GM18508 (cell line): ENCODE results near the gene DAPK2.
"Not testable (repeated sequence)": the region's sequence is repeated elsewhere in the genome, so short reads cannot be mapped to it uniquely, and the experiment has no call there.

Experiments used
- ATAC-seq: cut with Tn5 transposase; IDR thresholded peaks from one replicate; pipeline ENCODE4 v1.9.1; 2021; ENCODE audit warnings: moderate number of reproducible peaks; ENCODE audit not compliant: insufficient read depth, unreplicated experiment

Gene DAPK2

DNA sequence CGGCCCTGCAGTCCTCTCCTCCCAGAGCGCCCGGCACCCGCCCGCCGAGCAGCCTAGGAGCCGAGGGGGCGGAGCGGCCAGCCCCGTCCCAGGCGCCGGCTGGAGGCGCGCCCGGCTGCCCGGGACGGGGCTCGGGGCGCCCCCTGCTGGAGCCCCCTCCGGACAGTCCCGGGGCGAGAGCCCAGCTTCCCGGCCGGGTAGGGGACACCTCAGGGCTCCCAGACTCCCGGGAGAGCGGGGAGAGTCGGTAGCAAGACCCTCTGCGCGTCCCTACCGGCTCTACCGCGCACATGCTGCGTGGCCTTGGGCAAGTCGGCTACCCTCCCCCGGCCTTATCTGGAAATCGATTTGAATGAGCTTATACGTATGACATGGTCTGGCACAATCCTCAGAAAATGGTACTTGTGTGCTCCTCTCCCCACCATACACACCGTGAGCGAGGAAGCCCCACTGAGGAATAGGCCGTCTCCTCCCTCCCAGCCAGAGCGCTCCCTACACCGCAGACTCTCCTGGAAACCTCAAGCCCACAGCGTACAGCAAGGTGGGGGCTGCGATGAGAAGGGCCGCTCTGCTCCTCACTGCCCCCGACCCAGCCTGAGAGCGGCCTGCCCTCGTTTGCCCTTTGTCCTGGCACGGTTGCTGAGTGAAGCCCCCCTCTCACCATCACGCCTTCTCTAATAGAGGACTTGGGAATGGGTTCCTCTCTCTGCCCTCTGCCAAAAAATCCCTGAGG is at the start of gene DAPK2:
TSS of gene DAPK2 (minus strand) at position 65 of the 733 bp plus-strand sequence. CDS start 6,224 bp downstream, outside the sequence.
- ATAC-seq: no peak

DNA sequence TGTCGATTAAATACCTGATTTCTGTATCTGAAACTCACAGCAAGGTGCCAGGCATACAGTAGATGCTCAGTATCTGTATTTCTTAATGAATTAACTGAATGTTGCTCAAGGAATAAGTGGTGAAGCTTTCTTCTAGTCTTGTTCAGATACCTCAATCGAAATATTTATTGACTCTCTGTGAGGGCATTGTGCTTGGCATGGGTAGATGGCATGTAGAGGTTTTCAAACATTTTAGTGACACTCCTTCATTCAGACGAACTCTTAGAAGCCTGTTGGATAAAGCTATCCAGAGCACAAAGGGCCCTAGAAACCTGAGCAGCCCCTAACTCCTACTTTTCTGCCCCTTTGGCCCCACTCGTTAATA is 49.1 kb upstream of the DAPK2 start:
- no peak for ATAC-seq

DNA sequence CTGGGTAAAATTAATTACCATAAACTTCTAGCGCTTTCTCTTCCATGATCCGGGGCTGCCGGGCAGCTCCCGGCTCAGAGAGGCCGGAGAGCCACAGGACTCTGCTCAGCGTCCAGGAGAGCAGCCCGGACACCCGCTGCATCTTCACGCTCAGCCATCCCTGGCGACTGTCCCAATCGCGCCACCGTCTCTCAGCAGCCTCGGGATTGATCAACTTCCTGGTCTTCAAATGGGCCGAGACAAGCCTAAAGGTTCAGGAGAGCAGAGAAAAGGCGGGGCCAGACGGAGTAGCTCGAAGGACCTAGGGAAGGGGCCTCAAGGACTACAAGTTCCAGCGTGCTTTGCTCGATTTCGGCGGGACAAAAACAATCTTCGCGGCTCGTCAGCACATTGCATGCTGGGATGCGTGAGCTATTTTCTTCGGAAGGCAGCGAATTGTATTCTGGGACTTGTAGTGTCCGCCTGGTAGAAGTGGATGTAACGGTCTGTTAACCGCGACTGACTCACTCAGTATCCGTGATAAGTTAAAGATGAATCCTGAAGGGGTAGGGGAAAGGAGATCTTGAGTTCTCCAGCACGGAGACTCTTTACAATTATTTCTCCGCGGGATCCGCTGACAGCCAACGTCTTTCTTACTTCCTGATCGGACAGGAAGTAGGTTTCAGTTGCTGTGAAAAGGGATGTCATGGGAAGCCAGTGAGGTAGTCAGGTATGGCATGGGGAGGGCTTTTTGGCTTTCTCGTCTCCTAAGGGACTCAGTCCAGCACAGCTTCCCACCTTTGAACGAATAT is 47.5 kb upstream of the DAPK2 start, which contains the start of gene CIAO2A:
TSS of gene CIAO2A (minus strand) at position 212 of the 791 bp plus-strand sequence. CDS start at position 142, 70 bp downstream.
- ATAC-seq: peak; percentile 50

DNA sequence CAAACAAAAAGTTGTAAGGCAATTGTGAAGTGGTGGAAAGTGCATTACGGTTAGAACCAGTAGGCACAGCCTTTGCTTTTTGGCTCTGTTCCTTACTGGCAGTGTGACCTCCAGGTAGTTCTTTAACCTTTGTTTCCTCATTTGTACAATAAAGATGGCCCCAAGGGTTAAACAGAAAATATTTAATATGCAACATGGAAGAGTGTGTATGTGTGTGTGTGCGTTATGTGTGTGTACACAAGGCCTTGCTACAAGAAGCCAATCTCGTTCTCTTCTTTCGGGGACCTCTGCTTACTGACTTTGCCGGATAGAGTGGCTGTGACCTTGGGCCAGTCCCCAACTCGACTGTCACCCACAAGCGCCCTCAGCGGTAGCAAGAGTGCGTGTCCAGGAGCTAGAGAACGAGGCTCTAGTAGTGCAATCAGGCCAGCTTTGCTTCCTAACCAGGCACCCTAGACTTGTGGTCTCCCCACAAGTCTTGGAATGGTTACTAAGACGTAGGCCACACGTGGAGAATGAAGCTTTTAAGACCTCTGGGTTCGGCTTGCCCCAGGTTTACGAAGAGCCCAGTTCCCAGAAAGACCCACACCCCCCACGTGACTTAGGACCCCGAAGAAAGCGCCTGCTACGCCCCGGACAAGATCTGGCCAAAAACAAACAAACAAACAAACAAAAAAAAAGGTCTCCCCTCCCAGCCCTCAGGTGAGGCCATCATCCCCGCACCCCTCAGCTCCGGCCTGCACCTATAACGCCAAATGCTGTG is 46.8 kb upstream of the DAPK2 start:
- no peak for ATAC-seq

DNA sequence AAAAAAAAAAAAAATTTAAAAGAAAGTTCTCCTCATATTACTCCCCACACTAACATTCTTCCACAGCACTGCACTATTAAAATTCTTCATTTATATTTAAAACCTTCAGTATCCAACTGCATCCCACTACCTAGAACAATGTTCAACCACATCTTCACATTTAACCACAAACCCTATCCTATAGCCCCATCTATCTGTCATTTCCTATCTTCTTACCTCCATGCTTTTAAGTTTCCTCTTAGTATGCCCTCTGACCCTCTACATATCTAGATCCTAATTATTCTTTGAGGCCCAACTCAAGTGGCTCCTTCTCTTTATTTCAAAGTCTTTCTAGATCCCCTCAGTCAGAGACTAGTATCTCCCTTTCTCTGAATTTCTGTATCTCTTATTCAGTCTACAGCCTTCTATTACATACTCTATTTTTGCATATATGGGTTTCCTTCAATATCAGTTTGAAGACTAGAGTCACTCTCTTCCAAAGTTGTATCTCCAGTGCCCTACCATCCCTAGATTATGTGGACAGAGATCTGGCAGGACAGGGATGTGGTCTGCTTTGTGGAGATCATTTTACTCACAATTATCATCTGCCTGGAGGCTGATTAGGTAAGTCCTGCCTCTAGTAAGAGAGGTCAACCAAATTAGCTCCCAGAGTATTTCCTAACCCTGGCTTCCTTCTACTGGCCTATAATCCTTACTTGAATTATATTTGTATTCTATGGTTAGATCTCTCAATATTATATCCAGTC is 46.0 kb upstream of the DAPK2 start:
- ATAC-seq: no peak

DNA sequence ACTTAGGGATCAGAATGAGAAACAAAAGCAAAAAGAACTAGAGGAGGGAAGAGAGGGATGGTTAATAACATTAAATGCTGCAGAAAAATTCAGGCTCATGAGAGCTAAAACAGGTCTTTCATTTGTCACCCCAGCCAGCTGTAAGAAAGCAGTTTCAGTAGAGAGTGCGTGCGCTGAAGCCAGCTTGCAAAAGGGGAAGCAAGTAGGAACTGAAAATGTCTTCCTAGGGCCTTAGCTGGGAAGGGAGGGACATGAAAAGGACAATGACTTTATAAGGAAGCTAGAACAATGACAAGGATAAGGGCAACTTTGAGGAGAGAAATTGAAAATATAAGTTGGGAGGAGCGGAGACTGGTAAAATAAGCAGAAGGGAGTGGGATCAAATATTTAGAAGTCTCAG is 44.2 kb upstream of the DAPK2 start:
- ATAC-seq: no peak

DNA sequence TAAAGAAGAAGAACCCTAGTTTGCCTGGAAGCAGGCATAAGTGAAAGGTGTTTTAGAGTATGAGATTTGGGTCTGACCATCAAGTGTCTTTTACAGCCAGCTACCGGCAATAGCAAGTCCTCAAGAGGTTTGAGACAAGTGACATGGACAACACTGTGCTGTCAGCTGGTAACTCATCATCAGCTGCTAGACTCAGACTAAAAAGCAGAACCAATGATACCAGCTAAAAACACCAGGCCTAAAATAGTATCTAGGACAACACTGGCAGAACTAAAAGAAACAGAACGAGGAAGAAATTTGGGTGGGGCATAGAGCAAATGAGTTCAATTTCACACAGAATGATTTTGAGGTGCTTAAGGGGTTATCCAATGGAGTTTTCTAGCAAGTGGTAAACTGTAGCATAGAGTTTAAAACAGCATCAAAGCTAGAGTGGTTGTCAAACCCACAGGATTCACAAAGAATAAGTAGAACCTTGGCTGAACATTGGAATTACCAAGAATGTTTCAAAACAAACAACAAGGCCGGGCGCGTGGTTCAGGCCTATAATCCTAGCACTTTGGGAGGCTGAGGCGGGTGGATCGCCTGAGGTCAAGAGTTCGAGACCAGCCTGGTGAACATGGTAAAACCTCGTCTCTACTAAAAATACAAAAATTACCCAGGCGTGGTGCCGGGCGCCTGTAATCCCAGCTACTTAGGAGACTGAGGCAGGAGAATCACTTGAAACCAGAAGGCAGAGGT is 43.4 kb upstream of the DAPK2 start:
- no peak for ATAC-seq

DNA sequence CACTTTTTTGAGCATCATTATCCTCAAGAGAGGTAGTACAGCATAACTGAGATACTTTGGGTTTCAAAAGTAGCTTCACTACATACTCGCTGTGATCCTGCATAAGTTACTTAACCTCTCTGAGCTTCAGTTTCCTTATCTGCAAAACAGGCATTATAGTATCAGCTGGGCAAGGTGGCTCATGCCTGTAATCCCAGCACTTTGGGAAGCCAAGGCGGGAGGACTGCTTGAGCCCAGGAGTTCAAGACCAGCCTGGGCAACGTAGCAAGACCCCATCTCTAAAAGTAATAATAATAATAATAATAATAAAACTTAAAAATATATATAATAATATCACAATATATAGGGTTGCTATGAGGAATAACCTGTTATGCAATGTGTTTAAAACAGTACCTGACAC is 36.5 kb upstream of the DAPK2 start:
- no peak for ATAC-seq

DNA sequence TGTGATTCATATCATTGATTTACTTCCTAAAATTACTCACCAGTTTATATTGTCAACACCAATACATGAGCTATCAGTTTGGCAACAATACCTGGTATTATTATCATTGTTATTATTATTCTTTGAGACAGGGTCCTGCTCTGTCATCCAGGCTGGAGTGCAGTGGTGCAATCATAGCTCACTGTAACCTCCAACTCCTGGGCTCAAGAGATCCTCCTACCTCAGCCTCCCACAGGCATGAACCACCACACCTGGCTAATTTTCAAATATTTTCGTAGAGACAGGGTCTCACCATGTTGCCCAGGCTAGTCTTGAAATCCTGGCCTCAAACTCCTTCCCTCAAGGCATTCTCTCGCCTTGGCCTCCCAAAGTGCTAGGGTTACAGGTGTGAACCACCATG is 27.2 kb upstream of the DAPK2 start:
- ATAC-seq: not testable (repeated sequence)

DNA sequence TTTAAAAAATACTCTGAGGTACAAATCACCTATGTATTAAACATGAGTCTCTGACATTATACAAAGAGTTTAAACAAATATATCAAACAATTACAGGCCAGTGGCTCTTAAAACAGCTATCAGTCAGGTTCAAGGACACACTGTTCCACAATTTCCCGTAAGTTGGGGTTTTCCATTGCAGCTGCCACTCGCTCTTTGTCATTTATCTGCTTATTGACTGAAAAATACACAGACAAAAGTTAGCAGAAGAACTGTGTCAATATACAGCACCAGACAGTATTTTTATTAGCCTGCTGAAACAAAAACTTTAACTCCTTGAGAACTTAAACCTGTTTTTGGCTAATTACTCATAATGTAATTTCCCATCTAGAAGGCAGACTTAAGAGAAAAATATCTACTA is 26.5 kb upstream of the DAPK2 start:
- ATAC-seq: no peak

DNA sequence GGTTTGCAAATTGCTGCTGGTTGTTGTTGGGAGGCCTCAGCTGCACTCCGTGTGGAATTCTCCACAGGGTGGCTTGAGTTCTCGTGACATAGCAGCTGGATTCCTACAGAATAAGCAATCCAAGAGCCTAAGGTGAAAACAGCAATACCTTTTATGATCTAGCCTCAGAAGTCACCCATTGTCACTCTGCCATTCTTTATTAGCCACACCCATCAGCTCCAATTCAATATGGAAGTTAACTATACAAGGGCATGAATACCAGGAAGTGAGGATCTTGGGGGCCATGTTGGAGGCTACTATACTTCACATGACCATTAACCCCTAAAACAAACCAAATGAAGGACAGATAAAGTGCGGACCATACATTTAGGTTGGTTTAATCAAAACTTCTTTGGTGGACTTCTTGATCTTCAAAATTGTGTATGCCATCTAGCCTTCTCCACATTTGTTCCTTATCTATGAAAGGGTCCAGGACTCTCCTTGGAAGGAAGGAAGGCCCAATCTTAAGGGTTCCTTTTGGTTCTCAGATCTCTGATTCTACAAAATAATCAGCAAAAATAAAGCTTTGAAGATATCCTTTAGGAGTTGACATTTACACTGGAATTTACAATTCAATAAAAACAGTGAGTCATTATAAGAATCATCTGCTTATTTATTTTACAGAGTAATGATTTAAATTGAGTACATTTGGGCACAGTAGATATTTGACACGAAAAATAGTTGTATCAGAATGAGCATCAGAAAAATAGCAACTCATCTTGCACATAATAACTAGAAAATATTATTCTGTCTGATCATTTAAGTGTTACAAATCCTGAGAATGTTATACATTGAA is 25.9 kb upstream of the DAPK2 start:
- no peak for ATAC-seq

DNA sequence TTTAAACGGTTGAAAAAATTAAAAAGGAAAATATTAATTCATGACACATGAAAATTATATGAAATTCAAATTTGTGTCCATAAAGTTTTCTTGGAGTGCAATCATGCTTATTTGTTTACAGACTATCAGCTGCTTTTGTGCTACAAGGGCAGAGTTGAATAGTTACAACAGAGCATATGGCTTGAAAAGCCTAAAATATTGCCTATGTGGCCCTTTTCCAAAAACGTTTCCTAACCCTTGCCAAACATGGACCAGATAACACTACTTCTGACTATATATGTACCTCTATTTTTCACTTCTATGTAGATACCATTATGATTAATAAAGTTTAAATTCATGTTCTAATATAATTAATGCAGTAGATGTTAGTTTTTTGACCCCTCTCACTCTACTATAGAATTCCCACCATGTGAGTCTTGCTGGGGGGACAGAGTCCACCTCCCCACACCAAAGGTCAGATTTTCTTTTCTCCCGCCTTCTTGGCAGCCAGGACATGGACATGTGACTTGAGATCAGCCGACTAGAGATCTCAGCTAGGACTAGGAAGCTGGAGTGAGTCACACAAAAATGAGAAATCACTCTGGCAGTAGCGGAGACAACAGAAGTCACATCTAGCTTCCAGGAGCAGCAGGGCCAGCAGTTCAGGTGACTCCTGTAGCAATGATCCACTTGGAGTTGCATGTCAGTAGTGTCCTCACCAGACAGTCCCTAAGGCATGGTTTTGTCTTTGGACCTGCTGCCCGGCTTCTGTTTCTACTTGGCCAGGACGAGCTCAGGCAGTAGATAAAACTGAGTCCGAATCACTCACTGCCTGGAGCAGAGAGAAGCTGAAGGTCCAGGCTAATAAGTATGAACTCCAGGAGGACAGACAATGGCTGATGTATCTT is 24.9 kb upstream of the DAPK2 start:
- ATAC-seq: no peak

DNA sequence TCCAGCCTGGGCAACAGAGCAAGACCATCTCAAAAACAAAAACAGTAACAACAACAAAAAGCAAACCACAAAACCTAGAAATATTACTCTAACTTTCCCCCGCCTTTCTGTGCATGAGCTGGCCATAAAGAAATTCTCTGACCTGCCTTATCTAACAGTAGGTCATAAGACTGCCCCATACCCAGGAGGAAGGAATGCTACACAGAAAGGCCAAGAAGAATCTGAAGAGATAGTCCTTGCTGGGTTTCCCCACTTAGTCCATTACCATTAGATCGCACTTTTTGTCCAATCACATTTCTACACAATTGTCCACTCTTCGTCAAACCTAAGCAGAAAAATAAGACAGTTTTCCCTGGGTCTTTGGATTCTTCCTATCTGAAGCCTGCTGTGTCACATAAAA is 23.8 kb upstream of the DAPK2 start:
- ATAC-seq: no peak

DNA sequence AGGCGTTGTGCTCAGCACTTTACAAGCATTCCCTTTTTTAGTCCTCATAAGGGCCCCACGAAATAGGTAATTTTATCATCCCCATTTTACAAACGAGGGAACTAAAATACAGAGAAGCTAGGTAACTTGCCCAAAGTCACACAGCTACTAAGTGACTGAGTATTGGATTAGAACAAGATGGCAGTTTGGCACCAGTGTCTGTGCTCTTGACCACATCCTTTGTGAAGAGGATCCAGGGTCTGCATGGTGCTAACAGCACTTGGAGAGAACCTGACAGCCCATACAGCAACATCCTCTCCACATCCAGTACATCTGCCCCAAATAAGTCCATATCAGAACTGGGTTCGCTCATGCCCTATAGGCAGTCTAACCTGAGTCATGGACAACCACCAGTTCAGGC is 21.8 kb upstream of the DAPK2 start:
- no peak for ATAC-seq

DNA sequence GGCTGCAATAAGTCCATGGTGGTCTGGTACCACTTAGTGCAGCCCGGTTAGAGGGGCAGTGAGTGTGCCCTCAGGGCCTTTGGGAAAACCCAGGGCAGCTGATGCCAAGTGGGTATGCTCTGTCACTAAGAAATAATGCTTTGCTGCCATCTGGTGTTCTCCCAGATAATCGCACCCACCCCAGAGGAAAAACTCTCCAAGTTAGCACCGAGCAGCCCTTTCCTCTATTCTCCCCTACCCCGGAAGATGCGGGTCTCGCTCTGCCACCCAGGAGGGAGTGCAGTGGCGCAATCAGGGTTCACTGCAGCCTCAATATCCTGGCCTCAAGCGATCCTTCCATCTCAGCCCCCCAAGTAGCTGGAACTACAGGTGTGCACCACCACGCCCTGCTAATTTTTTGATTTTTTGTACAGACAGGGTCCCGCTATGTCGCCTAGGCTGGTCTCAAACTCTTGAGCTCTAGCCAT is 21.3 kb upstream of the DAPK2 start:
- ATAC-seq: no peak

DNA sequence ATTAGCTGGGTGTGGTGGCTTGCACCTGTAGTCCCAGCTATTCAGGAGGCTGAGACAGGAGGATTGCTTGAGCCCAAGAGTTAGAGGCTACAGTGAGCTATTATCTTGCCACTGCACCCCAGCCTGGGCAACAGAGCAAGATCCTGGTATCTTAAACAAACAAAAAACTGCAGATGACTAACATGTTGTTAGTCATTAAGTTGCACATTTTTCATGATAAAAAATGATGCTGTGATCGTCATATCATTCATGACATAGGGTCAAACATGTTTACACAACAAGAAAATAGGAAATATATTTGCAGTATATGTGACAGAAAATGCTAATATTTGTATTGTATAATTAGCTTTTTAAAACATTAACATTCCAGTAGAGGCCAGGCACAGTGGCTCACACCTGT is 20.2 kb upstream of the DAPK2 start:
- no peak for ATAC-seq

DNA sequence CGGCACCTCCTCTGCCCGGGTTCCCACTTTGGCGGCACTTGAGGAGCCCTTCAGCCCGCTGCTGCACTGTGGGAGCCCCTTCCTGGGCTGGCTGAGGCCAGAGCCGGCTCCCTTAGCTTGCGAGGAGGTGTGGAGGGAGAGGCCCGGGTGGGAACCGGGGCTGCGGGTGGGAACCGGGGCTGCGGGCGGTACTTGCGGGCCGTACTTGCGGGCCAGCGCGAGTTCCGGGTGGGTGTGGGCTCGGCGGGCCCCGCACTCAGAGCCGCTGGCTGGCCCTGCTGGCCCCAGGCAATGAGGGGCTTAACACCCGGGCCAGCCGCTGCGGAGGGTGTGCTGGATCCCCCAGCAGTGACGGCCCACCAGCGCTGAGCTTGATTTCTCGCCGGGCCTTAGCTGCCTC is 14.4 kb upstream of the DAPK2 start:
- no peak for ATAC-seq

DNA sequence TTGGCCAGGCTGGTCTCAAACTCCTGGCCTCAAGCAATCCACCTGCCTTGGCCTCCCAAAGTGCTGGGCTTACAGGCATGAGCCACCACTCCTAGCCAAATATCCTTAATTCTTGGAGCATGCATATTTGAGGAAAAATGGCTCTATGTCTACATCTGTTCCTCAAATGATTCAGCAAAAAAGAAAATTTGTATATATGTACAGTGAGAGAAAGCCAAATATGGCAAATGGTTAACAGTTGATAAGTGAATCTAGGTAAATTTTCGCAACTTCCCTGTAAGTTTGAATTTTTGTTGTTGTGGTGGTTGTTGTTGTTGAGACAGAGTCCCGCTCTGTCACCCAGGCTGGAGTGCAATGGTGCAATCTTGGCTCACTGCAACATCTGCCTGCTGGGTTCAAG is 12.8 kb upstream of the DAPK2 start:
- not testable (repeated sequence) for ATAC-seq
